GM12872 (cell line): ENCODE data around the gene LRRC3B.

Experiments
- CTCF ChIP-seq: IDR thresholded peaks from 3 replicates; pipeline ENCODE4 v1.5.1; 2011; ENCODE audit warnings: low read depth, mild to moderate bottlenecking, low read length, moderate library complexity; ENCODE audit not compliant: insufficient read depth

The LRRC3B gene

GRCh38 chr3:26653811-26654425 is 31.3 kb downstream of the LRRC3B start:
- no peak for TF ChIP-seq CTCF

GRCh38 chr3:26655231-26655630 is 32.7 kb downstream of the LRRC3B start:
- no peak for TF ChIP-seq CTCF

- TF ChIP-seq CTCF = no peak
These were observed 34.9 kb downstream of the LRRC3B start for GRCh38 chr3:26657348-26657976.

- TF ChIP-seq CTCF = no peak
These were observed 45.6 kb downstream of the LRRC3B start for GRCh38 chr3:26668171-26668570.

GRCh38 chr3:26668696-26669095 is 46.1 kb downstream of the LRRC3B start:
- no peak for TF ChIP-seq CTCF

- no peak for TF ChIP-seq CTCF
These were observed 52.8 kb downstream of the LRRC3B start for GRCh38 chr3:26675336-26675735.

GRCh38 chr3:26681632-26682031 is 59.1 kb downstream of the LRRC3B start:
- TF ChIP-seq CTCF = no peak
